GM20000 (cell line): ENCODE data around the gene CYP8B1.

ENCODE experiments used
- DNase-seq: peaks from one replicate; pipeline ENCODE4 v3.0.0; 2012; ENCODE audit warnings: low spot score
- TF ChIP-seq, protein P1 (sequence below): IDR thresholded peaks from 2 replicates; pipeline ENCODE4 v1.5.1; 2012; ENCODE audit warnings: mild to moderate bottlenecking, control low read depth; ENCODE audit errors: extremely low read depth, missing control alignments

The CYP8B1 gene, protein sequence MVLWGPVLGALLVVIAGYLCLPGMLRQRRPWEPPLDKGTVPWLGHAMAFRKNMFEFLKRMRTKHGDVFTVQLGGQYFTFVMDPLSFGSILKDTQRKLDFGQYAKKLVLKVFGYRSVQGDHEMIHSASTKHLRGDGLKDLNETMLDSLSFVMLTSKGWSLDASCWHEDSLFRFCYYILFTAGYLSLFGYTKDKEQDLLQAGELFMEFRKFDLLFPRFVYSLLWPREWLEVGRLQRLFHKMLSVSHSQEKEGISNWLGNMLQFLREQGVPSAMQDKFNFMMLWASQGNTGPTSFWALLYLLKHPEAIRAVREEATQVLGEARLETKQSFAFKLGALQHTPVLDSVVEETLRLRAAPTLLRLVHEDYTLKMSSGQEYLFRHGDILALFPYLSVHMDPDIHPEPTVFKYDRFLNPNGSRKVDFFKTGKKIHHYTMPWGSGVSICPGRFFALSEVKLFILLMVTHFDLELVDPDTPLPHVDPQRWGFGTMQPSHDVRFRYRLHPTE

DNA sequence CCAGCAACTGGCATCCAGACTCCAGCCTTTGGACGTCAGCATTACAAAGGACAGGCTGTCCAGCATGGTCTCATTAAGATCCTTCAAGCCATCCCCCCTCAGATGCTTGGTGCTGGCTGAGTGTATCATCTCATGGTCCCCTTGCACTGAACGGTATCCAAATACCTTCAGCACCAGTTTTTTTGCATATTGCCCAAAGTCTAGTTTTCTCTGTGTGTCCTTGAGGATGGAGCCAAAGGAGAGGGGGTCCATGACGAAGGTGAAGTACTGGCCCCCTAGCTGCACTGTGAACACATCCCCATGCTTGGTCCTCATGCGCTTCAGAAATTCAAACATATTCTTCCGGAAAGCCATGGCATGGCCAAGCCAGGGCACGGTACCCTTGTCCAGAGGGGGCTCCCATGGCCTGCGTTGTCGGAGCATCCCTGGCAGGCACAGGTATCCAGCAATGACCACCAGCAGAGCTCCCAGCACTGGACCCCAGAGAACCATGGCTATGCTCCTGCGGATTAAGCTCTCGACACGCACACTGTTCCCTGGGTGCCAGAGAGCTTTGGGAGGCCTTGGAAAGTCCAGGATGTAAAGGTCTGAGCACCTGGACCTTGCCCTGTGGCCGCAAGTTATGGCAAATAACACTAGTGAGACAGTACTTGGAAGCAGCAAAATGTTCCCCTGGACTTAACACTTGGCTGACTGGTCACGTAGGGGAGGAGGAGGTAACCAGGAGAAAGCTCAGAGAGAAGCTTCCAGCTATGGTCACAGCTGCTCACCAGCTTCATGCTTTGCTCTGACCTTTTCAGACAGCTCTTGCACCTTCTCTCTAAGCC is at the start of gene CYP8B1:
TSS of gene CYP8B1 (minus strand) at position 555 of the 827 bp plus-strand sequence. CDS start at position 492, 63 bp downstream.
- DNase-seq: no peak

DNA sequence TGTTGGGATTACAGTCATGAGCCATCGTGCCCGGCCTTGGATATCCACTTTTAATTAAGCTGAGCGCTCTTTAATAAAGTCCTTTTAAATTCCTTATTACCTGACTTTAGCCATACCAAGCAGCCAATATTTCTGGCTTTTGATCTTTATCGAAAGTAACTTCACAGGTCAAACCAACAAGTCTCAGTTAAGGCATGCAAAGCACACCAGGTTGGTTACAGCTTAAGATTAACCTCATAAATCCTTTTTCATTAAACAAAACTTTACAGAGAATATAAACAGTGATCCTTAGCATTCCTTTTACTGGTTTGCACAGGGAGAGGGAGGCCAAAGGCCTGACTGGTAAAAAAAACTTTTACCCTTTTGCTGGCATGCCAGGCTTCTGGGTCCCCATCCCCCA is 47.9 kb upstream of the CYP8B1 start:
- TF ChIP-seq, protein P1, sequence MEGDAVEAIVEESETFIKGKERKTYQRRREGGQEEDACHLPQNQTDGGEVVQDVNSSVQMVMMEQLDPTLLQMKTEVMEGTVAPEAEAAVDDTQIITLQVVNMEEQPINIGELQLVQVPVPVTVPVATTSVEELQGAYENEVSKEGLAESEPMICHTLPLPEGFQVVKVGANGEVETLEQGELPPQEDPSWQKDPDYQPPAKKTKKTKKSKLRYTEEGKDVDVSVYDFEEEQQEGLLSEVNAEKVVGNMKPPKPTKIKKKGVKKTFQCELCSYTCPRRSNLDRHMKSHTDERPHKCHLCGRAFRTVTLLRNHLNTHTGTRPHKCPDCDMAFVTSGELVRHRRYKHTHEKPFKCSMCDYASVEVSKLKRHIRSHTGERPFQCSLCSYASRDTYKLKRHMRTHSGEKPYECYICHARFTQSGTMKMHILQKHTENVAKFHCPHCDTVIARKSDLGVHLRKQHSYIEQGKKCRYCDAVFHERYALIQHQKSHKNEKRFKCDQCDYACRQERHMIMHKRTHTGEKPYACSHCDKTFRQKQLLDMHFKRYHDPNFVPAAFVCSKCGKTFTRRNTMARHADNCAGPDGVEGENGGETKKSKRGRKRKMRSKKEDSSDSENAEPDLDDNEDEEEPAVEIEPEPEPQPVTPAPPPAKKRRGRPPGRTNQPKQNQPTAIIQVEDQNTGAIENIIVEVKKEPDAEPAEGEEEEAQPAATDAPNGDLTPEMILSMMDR: no peak
- DNase-seq: no peak

More for the DNA sequence above, at the start of gene CYP8B1:
- TF ChIP-seq, protein P1: no peak

DNA sequence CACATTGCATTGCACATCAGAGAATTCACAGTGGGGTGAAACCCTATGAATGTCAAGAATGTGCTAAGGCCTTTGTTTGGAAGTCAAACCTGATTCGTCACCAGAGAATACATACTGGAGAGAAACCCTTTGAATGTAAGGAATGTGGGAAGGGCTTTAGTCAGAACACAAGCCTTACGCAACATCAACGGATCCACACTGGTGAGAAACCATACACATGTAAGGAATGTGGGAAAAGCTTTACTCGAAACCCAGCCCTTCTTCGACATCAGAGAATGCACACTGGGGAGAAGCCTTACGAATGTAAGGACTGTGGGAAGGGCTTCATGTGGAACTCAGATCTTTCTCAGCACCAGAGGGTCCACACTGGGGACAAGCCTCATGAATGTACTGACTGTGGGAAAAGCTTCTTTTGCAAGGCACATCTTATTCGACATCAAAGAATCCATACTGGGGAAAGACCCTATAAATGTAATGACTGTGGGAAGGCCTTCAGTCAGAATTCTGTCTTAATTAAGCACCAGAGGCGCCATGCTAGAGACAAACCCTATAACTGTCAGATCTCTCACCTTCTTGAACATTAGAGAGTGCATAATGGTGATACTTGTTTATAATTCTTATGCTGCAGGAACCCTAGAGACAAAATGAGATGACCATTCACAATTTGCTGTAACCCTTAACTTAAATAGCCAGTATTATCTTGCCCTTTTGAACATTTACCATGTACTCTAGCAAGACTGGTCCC is 39.3 kb upstream of the CYP8B1 start:
- DNase-seq: no peak
- TF ChIP-seq, protein P1: no peak

DNA sequence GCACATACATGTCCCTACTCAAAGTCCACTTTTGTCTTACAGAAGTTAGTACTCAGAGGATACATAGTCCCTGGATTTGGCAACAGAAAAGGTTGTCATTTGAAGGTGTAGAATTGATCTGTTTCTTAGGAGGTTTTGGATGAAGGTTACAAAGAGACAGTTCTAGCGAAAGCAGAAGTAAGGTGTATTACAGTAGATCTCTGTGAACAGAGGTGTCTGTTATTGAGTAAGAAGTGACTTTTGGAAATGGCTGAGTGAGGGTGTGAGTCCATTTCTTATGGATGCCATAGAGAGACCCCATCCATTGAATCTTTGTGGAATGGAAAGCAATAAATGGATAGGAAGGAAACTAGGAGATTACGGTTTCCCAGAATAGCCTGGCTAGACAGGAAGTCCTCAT is 35.9 kb upstream of the CYP8B1 start:
- DNase-seq: no peak
- TF ChIP-seq, protein P1: no peak

DNA sequence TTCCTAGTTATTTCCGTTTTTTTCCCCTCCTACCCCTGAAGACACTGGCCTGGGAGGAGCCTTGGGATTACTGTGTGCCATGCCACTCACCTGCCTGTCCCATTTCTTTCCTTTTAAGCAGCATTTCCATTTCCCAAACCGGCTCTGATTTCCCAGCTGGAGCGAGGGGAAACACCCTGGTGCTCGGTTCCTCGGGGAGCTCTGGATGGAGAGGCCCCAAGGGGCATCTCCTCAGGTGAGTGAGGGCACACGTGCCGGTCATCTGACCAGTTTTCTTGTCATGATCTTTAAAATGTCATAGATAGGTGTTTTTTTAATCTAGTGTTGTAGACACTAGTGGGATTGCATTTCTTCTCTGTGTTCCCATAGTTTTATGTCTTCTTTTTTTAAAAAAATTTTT is 33.0 kb upstream of the CYP8B1 start:
- no peak for DNase-seq
- TF ChIP-seq, protein P1: no peak

DNA sequence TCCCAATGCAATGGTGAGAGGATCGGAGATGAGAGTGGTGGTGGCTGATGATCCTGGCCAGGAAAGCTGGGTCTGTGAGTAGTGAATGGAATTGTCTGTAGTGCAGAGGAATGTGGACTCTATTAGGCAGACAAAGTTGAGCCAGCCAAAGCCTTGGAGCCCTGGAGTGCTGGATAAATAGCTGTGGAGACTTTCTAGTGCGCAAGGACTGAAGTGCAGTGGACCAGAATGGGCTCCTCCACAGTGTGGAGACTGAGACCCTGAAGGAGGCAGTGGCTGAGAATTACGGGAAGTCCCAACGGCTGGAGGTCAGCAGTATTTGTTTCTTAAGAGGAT is 31.1 kb upstream of the CYP8B1 start:
- DNase-seq: no peak
- TF ChIP-seq, protein P1: no peak
